Central memory CD4-positive, alpha-beta T cell (primary cell): ENCODE measurements around the gene FMNL2.
"Not testable (repeated sequence)": the region's sequence is repeated elsewhere in the genome, so short reads cannot be mapped to it uniquely, and the experiment has no call there.

Experiments used
- DNase-seq: peaks from one replicate; pipeline ENCODE4 v3.0.0; 2022

Gene FMNL2

DNA sequence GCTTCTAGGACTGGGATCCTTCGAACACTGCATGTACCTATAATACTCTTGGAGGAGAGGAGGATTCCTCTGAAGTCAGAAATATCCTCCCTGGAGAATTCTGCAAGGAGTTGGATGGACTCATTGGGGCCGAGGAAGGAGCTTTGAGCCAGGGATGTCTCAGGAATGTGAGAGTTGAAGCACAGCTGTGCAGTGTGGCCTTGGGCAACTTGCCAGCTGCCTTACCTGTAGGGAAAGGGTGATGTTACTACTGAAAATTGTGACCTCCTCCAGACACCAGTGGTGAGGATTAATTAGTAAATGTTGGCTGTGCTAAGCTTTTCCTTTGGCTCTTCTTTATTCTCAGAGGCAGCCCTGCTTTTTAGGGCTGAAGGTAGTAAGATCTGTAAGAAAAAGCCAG, 41.4 kb downstream of the FMNL2 start:
- DNase-seq: no peak

- DNase-seq: no peak
These were observed 42.0 kb downstream of the FMNL2 start for GRCh38 chr2:152376968-152377367.

GRCh38 chr2:152379089-152379488, 44.1 kb downstream of the FMNL2 start:
- DNase-seq: no peak

DNA sequence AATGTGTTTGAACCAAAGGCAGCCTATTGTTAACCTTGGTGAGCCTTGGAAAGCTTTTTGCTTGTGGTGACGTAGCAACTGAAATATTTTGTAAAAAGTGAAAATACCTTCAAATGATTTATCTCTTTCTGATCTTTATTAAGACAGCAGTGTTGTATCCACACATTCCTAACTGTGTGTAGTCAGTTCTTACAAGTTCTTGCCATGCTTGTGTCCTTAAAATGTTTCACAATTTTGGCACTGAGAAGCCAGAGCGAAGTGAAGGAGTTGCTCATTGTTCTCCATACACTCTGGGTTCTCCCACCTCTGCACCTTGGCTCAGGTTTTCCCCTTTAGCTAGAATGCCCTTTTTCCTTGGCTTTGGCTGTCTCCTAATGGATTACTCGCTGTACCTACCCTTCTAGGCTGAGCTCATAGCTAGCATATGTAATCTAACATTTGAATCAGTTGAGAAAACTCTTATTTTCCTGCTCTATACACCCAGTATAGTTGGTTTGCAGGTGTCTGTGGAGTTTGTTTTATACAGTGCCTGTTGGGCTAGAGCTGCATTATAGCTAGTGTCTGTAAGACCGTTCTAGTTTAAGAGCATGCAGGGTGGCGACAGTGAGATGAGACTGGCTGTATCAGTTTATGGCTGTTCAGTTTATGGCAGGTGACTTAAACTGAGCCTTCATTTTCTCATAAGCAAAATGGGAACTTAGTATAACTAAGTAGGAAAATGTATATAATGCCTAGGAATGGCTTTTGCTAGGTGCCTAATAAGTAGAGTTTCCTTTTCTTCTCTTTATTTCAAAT, 45.5 kb downstream of the FMNL2 start:
- DNase-seq: no peak

DNA sequence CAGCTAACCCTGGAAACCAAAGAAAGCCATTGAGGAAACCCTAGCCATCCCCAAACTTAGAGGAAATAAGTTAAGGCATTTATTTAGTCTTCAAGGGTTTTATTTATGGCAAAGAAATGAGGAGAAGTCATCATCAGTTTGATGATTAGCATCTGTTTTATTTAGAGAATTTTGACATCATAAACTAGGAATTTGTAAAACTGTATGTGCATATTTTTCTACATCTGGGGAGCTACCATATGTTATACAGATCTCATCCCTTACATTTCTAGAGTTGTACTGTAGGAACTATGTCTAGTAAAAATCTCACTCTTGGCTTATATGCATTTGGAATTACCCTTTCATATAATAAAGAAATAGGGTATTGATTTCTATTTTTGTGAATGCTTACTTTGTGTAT, 48.7 kb downstream of the FMNL2 start:
- DNase-seq: no peak

- DNase-seq: no peak
These were observed 50.0 kb downstream of the FMNL2 start for GRCh38 chr2:152384992-152385391.

GRCh38 chr2:152385650-152386049, 50.7 kb downstream of the FMNL2 start:
- no peak for DNase-seq

- no peak for DNase-seq
These were observed 51.3 kb downstream of the FMNL2 start for GRCh38 chr2:152386266-152386665.

GRCh38 chr2:152387041-152387440, 52.1 kb downstream of the FMNL2 start:
- DNase-seq: no peak

DNA sequence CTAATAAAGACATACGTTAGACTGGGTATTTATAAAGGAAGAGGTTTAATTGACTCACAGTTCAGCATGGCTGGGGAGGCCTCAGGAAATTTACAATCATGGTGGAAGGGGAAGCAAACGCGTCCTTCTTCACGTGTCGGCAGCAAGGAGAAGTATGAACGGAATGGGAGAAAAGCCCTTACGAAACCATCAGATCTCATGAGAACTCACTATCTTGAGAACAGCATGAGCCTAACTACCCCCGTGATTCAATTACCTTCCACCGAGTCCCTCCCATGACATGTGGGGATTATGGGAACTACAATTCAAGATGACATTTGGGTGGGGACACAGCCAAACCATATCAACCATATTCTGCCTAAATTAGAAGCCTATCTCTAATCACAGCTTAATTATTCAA, 53.3 kb downstream of the FMNL2 start:
- DNase-seq: not testable (repeated sequence)

GRCh38 chr2:152389483-152389882, 54.5 kb downstream of the FMNL2 start:
- DNase-seq: no peak

- no peak for DNase-seq
These were observed 55.9 kb downstream of the FMNL2 start for GRCh38 chr2:152390837-152391236.

DNA sequence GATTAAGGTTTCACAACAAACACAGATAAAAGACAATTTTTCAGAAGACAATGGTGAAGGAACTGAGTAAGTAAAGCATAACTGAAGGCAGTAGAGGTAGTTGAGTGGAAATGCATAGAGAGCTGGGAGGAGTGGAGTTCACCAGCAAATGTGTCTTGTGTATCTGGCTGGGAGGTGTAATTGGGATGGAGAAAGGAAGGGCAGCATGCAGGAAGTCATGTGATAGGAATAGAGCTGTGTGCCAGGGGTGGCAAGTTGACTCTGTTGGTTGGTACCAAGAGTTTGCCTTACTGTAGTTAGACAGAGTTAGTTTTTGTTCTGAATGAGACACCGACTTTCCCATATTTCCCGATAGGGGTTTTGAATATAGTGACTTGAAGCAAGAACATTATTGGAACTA, 56.3 kb downstream of the FMNL2 start:
- no peak for DNase-seq

- DNase-seq: no peak
These were observed 58.4 kb downstream of the FMNL2 start for GRCh38 chr2:152393377-152393776.

- DNase-seq: no peak
These were observed 59.4 kb downstream of the FMNL2 start for GRCh38 chr2:152394326-152394725.

DNA sequence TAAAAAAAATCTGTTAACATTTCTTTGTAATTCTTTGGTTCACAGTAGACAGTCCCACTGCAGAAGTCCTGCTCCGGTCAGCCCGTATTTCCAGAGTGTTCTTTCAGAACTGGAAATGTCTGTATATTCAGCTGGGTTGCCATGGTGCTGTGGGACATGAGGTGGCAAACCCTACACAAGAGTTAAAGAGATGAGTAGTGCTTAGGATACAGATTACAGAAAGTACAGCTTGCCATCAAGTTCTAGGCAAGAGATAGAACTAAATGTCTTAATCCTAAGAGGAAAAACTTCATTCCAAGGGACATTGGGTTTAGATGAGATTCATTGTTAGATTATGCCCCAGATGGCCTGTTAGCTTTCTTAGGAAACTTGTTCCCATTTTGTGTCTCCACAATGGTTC, 60.1 kb downstream of the FMNL2 start:
- DNase-seq: no peak

DNA sequence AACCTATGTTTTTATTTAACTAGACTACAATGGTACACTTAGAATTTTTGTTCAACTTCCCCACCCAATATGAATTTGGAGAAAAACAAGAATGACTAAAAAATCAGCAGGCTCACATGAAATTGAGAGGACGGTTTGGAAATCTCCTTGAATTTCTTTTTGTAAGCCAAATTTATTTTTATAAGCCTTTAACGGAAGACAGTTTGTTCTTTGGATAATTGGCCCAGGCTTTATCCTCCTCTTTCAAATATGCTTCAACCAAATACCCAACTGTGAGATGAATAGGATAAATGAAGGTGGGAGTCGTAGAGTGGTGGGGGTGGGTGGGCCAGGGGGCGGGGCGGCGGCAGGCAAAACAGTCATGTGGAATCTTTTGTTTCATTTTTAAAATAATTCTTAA, 60.6 kb downstream of the FMNL2 start:
- DNase-seq: no peak

- no peak for DNase-seq
These were observed 61.1 kb downstream of the FMNL2 start for GRCh38 chr2:152396051-152396511.

DNA sequence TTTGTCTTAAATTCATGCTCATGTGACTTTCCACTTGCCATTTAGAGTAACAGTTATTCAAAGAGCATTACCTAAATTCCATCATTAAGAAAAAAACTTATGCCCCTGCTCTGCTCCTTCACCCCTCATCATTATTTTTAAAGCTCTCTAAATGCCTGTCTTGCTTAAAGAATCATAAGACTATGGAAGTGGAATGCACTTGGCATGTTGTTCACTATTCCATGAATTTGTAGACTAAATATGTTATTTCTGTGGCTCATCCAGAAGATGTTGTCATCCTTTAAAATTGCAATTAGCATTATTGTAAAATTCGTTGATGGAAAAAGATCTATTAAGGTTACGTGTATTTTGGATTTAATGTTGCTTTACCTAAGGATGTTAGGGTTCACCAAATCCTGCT, 61.8 kb downstream of the FMNL2 start:
- DNase-seq: no peak

GRCh38 chr2:152399003-152399402, 64.0 kb downstream of the FMNL2 start:
- DNase-seq: no peak

GRCh38 chr2:152400607-152401214, 65.7 kb downstream of the FMNL2 start:
- no peak for DNase-seq

DNA sequence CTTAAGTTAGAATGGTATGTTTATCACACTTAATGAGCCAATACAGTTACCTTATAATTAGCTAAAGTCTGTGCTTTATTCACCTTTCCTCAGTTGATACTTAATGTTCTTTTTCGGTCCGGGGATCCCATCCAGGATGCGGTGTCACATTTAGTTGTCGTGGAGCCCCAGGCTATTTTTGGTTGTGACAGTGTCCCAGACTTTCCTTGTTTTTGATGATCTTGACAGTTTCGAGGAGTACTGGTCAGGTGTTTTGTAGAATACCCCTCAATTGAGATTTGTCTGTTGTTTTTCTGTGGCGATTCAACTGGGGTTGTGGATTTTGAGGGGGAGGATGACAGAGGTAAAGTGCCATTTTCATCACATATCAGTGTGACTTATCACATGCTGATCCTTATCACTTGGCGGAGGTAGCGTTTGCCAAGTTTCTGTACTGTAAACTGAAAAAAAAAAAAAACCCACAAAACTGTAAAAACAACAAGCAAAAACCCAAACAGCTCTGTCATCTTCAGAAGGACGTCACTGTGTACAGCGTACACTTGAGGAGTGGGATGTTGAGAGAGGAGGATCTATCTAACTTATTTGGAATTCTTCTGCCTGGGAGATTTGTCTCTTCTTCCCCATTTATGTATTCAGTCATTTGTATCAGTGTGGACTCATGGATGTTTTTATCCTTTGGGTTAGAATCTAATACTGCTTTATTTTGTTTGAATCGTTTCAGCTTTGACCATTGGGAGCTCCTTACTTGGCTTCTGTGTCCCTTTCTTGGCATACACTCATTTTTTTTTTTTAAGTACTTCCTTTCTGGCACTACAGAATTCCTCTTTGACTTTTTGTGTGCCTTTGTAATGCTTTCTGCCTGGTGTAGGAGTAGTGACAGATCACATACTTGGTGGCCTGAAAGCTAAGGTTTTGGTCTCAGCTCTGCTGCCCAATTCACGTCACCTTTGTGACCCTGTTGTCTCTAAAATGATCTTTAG, 68.1 kb downstream of the FMNL2 start:
- DNase-seq: no peak
